Panc1 (cell line): ENCODE data around the gene FSIP1. TPM values are rescaled to one million over a fixed set of nuclear protein-coding genes. Genes with fewer than 3 reads are reported as not detected.

Experiments used
- ATAC-seq: fragments of 200-7000 bp; cut with Tn5 transposase; 2 replicates; pipeline ENCODE4 v1.9.1; 2020; ENCODE audit warnings: mild to moderate bottlenecking, moderate library complexity
- BruUV-seq: library from RNA; stranded (reverse); fragments of 400-500 nt; replicated peaks from 2 replicates; lab custom pipeline; 2021; lab: Mats Ljungman, UMichigan
- CTCF ChIA-PET: fragments of 300-600 bp; sonication (Branson Sonifier 250); formaldehyde crosslinking; loops from one replicate; lab custom pipeline; 2022; ENCODE audit warnings: antibody characterized with exemption; lab: Charles Lee
- POLR2A ChIA-PET: fragments of 300-600 bp; sonication (Branson Sonifier 250); formaldehyde crosslinking; loops from one replicate; lab custom pipeline; 2022; ENCODE audit warnings: antibody characterized with exemption; lab: Charles Lee
- DNase-seq: peaks from one replicate; pipeline ENCODE4 v3.0.0-alpha.2; 2010; ENCODE audit warnings: low read depth, low spot score
- H3K27ac ChIP-seq: 2 replicates; pipeline ENCODE4 v1.5.1; 2011; ENCODE audit warnings: mild to moderate bottlenecking, low read length, inconsistent platforms
- H3K27me3 ChIP-seq: fragments of 200-500 bp; sonication (Bioruptor generic); 2 replicates; pipeline ENCODE4 v1.6.0; 2014; ENCODE audit warnings: low read length, inconsistent platforms; ENCODE audit not compliant: control insufficient read depth, insufficient read depth
- H3K36me3 ChIP-seq: fragments of 200-500 bp; sonication (Bioruptor generic); 2 replicates; pipeline ENCODE4 v1.5.1; 2014; ENCODE audit warnings: inconsistent platforms, mild to moderate bottlenecking, low read length, moderate library complexity; ENCODE audit not compliant: control insufficient read depth, insufficient read depth
- H3K4me1 ChIP-seq: 2 replicates; pipeline ENCODE4 v1.5.1; 2011; ENCODE audit warnings: inconsistent platforms, mild to moderate bottlenecking, low read length, moderate library complexity; ENCODE audit not compliant: control insufficient read depth, insufficient read depth
- H3K4me3 ChIP-seq, 2 experiments: 2 replicates each; pipeline ENCODE4 v1.5.1; 2011 to 2012; ENCODE audit warnings: low read depth in 2 of 2, low read length in 2 of 2, mild to moderate bottlenecking in 2 of 2, inconsistent platforms in 1 of 2, moderate library complexity in 1 of 2
- H3K9me3 ChIP-seq: fragments of 200-500 bp; sonication (Bioruptor generic); 2 replicates; pipeline ENCODE4 v1.5.1; 2014; ENCODE audit warnings: low read depth, mild to moderate bottlenecking, inconsistent platforms, low read length, moderate library complexity; ENCODE audit not compliant: control insufficient read depth, insufficient read depth
- CTCF ChIP-seq: fragments of 450-650 bp; IDR thresholded peaks from 2 replicates; pipeline ENCODE4 v1.5.1; 2017; ENCODE audit warnings: mild to moderate bottlenecking
- POLR2AphosphoS5 ChIP-seq: IDR thresholded peaks from 2 replicates; pipeline ENCODE4 v1.6.1; 2012; ENCODE audit warnings: mild to moderate bottlenecking, low read depth, low read length, moderate library complexity
- REST ChIP-seq, 2 experiments: IDR thresholded peaks; 2 replicates each; pipeline ENCODE4 v1.6.1; 2011 to 2012; ENCODE audit warnings: low read depth in 2 of 2, control low read depth in 1 of 2, low read length in 1 of 2, mild to moderate bottlenecking in 1 of 2, moderate library complexity in 1 of 2; ENCODE audit not compliant: insufficient read depth in 1 of 2
- SIN3A ChIP-seq: IDR thresholded peaks from 2 replicates; pipeline ENCODE4 v1.6.1; 2012; ENCODE audit warnings: low read depth, mild to moderate bottlenecking, low read length, moderate library complexity, borderline replicate concordance; ENCODE audit not compliant: insufficient read depth
- TCF7L2 ChIP-seq: IDR thresholded peaks from 2 replicates; pipeline ENCODE4 v1.6.1; 2011; ENCODE audit warnings: mild to moderate bottlenecking, low read depth, low read length, inconsistent platforms
- in situ Hi-C: cut with HindIII; loops from 2 replicates; pipeline ENCODE4 v1.10.0; 2016; ENCODE audit warnings: low sequenced_read_pairs, low pct_unique_long_range_greater_than_20kb
- intact Hi-C: fragments of 100-400 bp; cut with micrococcal nuclease; formaldehyde crosslinking; loops from one replicate; pipeline ENCODE4 v1.10.0; 2022; ENCODE audit not compliant: unreplicated experiment
- total RNA-seq: library from RNA; stranded (reverse); gene quantifications from one replicate; pipeline ENCODE4 v1.2.1, GENCODE V29; 2021; ENCODE audit not compliant: unreplicated experiment

The FSIP1 gene
- total RNA-seq, 1 experiment from 2014 or later: 1.4 TPM

- no peak for TF ChIP-seq CTCF
Measured at GRCh38 chr15:39594446-39595337, 187.9 kb downstream of the FSIP1 start (continued).

- in situ Hi-C loops: no loop called here
- Histone ChIP-seq H3K27me3 (no peaks in the 10 kb centered on the region), H3K4me1 (no peaks in the 10 kb centered on the region), H3K4me3 (no peak overlapping the region), H3K36me3 (no peaks in the 10 kb centered on the region), H3K9me3 (no peaks in the 10 kb centered on the region), H3K27ac (no peak overlapping the region)
- BruUV-seq: no TSS peak
- no peak for TF ChIP-seq POLR2AphosphoS5
- no peak for TF ChIP-seq SIN3A
- no peak for TF ChIP-seq REST (IDR thresholded peaks at IDR 0.05; ENCODE audit: insufficient read depth in 1 of 2, low read depth in 2 of 2, low read length in 1 of 2)
- no peak for TF ChIP-seq CTCF
- TF ChIP-seq TCF7L2: no peak
- POLR2A ChIA-PET: no interaction called here
- no peak for DNase-seq
- ATAC-seq: no peak
- CTCF ChIA-PET: no interaction called here
- intact Hi-C loops: loop anchor here (10.0 kb wide), 1 partner anchor 161 kb away; no protein-coding TSS in a partner anchor
Measured at GRCh38 chr15:39593656-39594445, 188.8 kb downstream of the FSIP1 start.
